ENCODE measurements around the gene PRDX1. TPM values are rescaled to one million over a fixed set of nuclear protein-coding genes. Genes with fewer than 3 reads are reported as not detected.
A peak's percentile ranks its signal among the peaks of the same experiment; 100 is the strongest.

The PRDX1 gene
- total and polyA plus RNA-seq, 2 of the 13 experiments (the other 11 are each of a cell fraction or from before 2014, with no cell fraction given): 761 to 1,898 TPM

- TF ChIP-seq LCORL (IDR thresholded peaks at IDR 0.05): no peak
- peak; percentile 89 for TF ChIP-seq LCORL (CRISPR knock-in tag; IDR thresholded peaks at IDR 0.05)
- peak; percentile 23; the same call in 1 of the 2 replicates for TF ChIP-seq ZNF562 (CRISPR knock-in tag; IDR thresholded peaks at IDR 0.05; ENCODE audit: borderline replicate concordance)
- TF ChIP-seq, protein P1, sequence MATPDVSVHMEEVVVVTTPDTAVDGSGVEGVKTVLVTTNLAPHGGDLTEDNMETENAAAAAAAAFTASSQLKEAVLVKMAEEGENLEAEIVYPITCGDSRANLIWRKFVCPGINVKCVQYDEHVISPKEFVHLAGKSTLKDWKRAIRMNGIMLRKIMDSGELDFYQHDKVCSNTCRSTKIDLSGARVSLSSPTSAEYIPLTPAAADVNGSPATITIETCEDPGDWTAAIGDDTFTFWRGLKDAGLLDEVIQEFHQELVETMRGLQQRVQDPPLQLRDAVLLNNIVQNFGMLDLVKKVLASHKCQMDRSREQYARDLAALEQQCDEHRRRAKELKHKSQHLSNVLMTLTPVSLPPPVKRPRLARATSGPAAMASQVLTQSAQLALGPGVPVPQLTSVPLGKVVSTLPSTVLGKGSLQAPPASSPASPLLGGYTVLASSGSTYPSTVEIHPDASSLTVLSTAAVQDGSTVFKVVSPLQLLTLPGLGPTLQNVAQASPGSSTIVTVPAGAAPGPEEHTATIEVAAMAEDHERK (CRISPR knock-in tag; IDR thresholded peaks at IDR 0.05; ENCODE audit: low read depth): no peak
- peak; percentile 51 for TF ChIP-seq AGO1 (IDR thresholded peaks at IDR 0.05; ENCODE audit: low read depth, low read length, poor library complexity, severe bottlenecking)
- TF ChIP-seq ZNF362 (CRISPR knock-in tag; IDR thresholded peaks at IDR 0.05; ENCODE audit: borderline replicate concordance): peak; percentile 71; the same call in 1 of the 2 replicates
- peak; percentile 88 for TF ChIP-seq CBX1 (IDR thresholded peaks at IDR 0.05; ENCODE audit: low read depth)
- no peak for TF ChIP-seq STAT5B (CRISPR knock-in tag; IDR thresholded peaks at IDR 0.05)
- TF ChIP-seq, protein P2, sequence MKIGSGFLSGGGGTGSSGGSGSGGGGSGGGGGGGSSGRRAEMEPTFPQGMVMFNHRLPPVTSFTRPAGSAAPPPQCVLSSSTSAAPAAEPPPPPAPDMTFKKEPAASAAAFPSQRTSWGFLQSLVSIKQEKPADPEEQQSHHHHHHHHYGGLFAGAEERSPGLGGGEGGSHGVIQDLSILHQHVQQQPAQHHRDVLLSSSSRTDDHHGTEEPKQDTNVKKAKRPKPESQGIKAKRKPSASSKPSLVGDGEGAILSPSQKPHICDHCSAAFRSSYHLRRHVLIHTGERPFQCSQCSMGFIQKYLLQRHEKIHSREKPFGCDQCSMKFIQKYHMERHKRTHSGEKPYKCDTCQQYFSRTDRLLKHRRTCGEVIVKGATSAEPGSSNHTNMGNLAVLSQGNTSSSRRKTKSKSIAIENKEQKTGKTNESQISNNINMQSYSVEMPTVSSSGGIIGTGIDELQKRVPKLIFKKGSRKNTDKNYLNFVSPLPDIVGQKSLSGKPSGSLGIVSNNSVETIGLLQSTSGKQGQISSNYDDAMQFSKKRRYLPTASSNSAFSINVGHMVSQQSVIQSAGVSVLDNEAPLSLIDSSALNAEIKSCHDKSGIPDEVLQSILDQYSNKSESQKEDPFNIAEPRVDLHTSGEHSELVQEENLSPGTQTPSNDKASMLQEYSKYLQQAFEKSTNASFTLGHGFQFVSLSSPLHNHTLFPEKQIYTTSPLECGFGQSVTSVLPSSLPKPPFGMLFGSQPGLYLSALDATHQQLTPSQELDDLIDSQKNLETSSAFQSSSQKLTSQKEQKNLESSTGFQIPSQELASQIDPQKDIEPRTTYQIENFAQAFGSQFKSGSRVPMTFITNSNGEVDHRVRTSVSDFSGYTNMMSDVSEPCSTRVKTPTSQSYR (CRISPR knock-in tag; IDR thresholded peaks at IDR 0.05; ENCODE audit: borderline replicate concordance): no peak
- no peak for TF ChIP-seq HNRNPH1 (optimal IDR thresholded peaks at IDR 0.05; ENCODE audit: low read depth, low read length)
- TF ChIP-seq, protein P3, sequence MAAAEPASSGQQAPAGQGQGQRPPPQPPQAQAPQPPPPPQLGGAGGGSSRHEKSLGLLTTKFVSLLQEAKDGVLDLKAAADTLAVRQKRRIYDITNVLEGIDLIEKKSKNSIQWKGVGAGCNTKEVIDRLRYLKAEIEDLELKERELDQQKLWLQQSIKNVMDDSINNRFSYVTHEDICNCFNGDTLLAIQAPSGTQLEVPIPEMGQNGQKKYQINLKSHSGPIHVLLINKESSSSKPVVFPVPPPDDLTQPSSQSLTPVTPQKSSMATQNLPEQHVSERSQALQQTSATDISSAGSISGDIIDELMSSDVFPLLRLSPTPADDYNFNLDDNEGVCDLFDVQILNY (CRISPR knock-in tag; conservative IDR thresholded peaks at IDR 0.05): no peak
- no peak for TF ChIP-seq NFE2L2 (IDR thresholded peaks at IDR 0.05; ENCODE audit: low read length)
- TF ChIP-seq ZNF749 (CRISPR knock-in tag; IDR thresholded peaks at IDR 0.05; ENCODE audit: borderline replicate concordance): peak; percentile 91; the same call in 1 of the 2 replicates
- TF ChIP-seq BCL6 (CRISPR knock-in tag; IDR thresholded peaks at IDR 0.05): no peak
- TF ChIP-seq ZNF704 (CRISPR knock-in tag; IDR thresholded peaks at IDR 0.05; ENCODE audit: borderline replicate concordance): no peak; the same call in 1 of the 2 replicates
- TF ChIP-seq ZMYM2 (CRISPR knock-in tag; IDR thresholded peaks at IDR 0.05): no peak
- TF ChIP-seq ZNF780A (CRISPR knock-in tag; IDR thresholded peaks at IDR 0.05): no peak; the same call in 1 of the 2 replicates
- no peak; the same call in 1 of the 2 replicates for TF ChIP-seq ATF3 (CRISPR knock-in tag; IDR thresholded peaks at IDR 0.05)
Observed at GRCh38 chr1:45550401-45551351, 29.0 kb upstream of the PRDX1 start, which contains the start of gene AKR1A1 (continued).

All from HepG2 (cell line).